Neuronal stem cell (in vitro differentiated cells): ENCODE data around the gene SEZ6L2.
"Not testable (repeated sequence)": the region's sequence is repeated elsewhere in the genome, so short reads cannot be mapped to it uniquely, and the experiment has no call there.

Source experiments
- DNase-seq: peaks from one replicate; pipeline ENCODE4 v3.0.0-alpha.2; 2013; ENCODE audit warnings: low spot score
- H2AFZ ChIP-seq: one replicate; pipeline ENCODE4 v1.6.1; 2013; ENCODE audit warnings: mild to moderate bottlenecking, low read length, inconsistent platforms
- H2AK5ac ChIP-seq: 2 replicates; pipeline ENCODE4 v1.6.1; 2013; ENCODE audit warnings: low read depth, mild to moderate bottlenecking, inconsistent platforms, low read length, moderate library complexity, mixed read lengths
- H2BK120ac ChIP-seq: 2 replicates; pipeline ENCODE4 v1.6.1; 2013; ENCODE audit warnings: low read depth, mild to moderate bottlenecking, inconsistent platforms, low read length, moderate library complexity, mixed read lengths
- H2BK12ac ChIP-seq: one replicate; pipeline ENCODE4 v1.6.1; 2013; ENCODE audit warnings: low read length, inconsistent platforms
- H2BK15ac ChIP-seq: 2 replicates; pipeline ENCODE4 v1.6.1; 2013; ENCODE audit warnings: mild to moderate bottlenecking, low read length, inconsistent platforms, mixed read lengths
- H2BK5ac ChIP-seq: one replicate; pipeline ENCODE4 v1.6.1; 2013; ENCODE audit warnings: inconsistent platforms, mild to moderate bottlenecking, low read length, moderate library complexity
- H3K14ac ChIP-seq: one replicate; pipeline ENCODE4 v1.6.1; 2013; ENCODE audit warnings: low read length, inconsistent platforms
- H3K18ac ChIP-seq: 2 replicates; pipeline ENCODE4 v1.6.1; 2013; ENCODE audit warnings: low read length, inconsistent platforms
- H3K23ac ChIP-seq: 2 replicates; pipeline ENCODE4 v1.6.1; 2013; ENCODE audit warnings: low read depth, mild to moderate bottlenecking, mixed read lengths, low read length, inconsistent platforms; ENCODE audit not compliant: poor library complexity
- H3K27ac ChIP-seq: replicated peaks from 3 replicates; pipeline ENCODE4 v1.5.1; 2013; ENCODE audit warnings: low read length, inconsistent platforms
- H3K27me3 ChIP-seq, 3 experiments: 2 replicates each; pipeline ENCODE4 v1.6.1; 2013; ENCODE audit warnings: low read length in 3 of 3, mild to moderate bottlenecking in 2 of 3, inconsistent platforms in 1 of 3, low read depth in 1 of 3, mixed read lengths in 1 of 3, moderate library complexity in 1 of 3; ENCODE audit not compliant: control insufficient read depth in 3 of 3, insufficient read depth in 3 of 3
- H3K36me3 ChIP-seq, 2 donors: replicated peaks in 1 of 2; 2 replicates each; pipeline ENCODE4 v1.6.1; 2013; ENCODE audit warnings: low read length in 2 of 2; ENCODE audit not compliant: control insufficient read depth in 2 of 2, insufficient read depth in 2 of 2
- H3K4ac ChIP-seq: 2 replicates; pipeline ENCODE4 v1.6.1; 2013; ENCODE audit warnings: inconsistent platforms, mild to moderate bottlenecking, low read length, moderate library complexity
- H3K4me1 ChIP-seq, 2 donors: 1 replicate in 1 of 2; 2 replicates in 1 of 2; pipeline ENCODE4 v1.6.1; 2013; ENCODE audit warnings: low read length in 2 of 2, low read depth in 1 of 2; ENCODE audit not compliant: control insufficient read depth in 2 of 2, insufficient read depth in 1 of 2
- H3K4me2 ChIP-seq: one replicate; pipeline ENCODE4 v1.6.1; 2013; ENCODE audit warnings: mild to moderate bottlenecking, low read length, inconsistent platforms; ENCODE audit not compliant: insufficient read depth, poor library complexity, severe bottlenecking
- H3K4me3 ChIP-seq, 2 donors: 2 replicates each; pipeline ENCODE4 v1.5.1; 2013; ENCODE audit warnings: low read length in 2 of 2, mild to moderate bottlenecking in 2 of 2, inconsistent platforms in 1 of 2, moderate library complexity in 1 of 2
- H3K79me1 ChIP-seq: one replicate; pipeline ENCODE4 v1.6.1; 2013; ENCODE audit warnings: low read depth, mild to moderate bottlenecking, inconsistent platforms, low read length, moderate library complexity
- H3K9ac ChIP-seq: one replicate; pipeline ENCODE4 v1.6.1; 2013; ENCODE audit warnings: mild to moderate bottlenecking, low read depth, low read length, inconsistent platforms; ENCODE audit not compliant: poor library complexity
- H3K9me3 ChIP-seq, 2 donors: replicated peaks in 1 of 2; 2 replicates each; pipeline versions ENCODE3 to v1.6.1; 2013; ENCODE audit warnings: low read length in 2 of 2, mild to moderate bottlenecking in 2 of 2, inconsistent platforms in 1 of 2, low read depth in 1 of 2, mixed read lengths in 1 of 2, moderate library complexity in 1 of 2; ENCODE audit not compliant: control insufficient read depth in 2 of 2, insufficient read depth in 1 of 2
- H4K8ac ChIP-seq: one replicate; pipeline ENCODE4 v1.6.1; 2013; ENCODE audit warnings: low read depth, mild to moderate bottlenecking, inconsistent platforms, low read length, moderate library complexity
- H4K91ac ChIP-seq: one replicate; pipeline ENCODE4 v1.6.1; 2013; ENCODE audit warnings: low read length, low read depth, mild to moderate bottlenecking, inconsistent platforms; ENCODE audit not compliant: poor library complexity
- WGBS, 2 donors: extraction: QIAGEN DNeasy Blood & Tissue Kit; methylation state at CpG; one replicate each; pipeline ENCODE4 v1.1.7; 2013; ENCODE audit warnings: missing lambda C conversion rate in 2 of 2, mixed read lengths in 1 of 2; ENCODE audit not compliant: insufficient read length in 2 of 2, insufficient replicate concordance in 1 of 2; ENCODE audit errors: extremely low coverage in 2 of 2; 5-methylcytosine and 5-hydroxymethylcytosine counted together

Gene SEZ6L2

DNA sequence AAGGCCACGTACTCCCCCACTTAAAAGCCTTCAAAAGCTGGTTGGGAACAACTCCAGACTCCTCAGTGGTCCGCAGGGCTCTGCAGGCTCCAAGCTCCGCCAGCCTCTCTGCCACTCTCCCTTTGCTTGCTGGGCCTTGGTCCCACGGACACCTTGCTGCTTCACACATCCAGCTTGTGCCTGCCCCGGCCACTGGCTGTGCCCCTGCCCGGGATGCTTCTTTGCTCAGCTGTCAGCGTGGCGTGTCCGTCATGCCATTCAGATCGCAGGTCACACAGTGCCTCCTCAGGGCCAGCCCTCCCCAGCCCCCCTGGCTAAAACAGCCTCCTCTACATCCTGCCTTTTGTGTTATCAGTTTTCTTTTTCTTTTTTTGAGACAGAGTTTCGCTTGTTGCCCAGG lies 12.7 kb upstream of the SEZ6L2 start:
- Histone ChIP-seq H3K4me1 (peaks cover 0 to 4% of the 10 kb centered on the region in 2 donors), H3K36me3 (peaks cover 3 to 13% of the 10 kb centered on the region in 2 donors), H2AK5ac (no peak overlapping the region), H2BK120ac (no peak overlapping the region), H3K79me1 (peaks cover 1% of the 10 kb centered on the region), H2BK5ac (peak overlapping the region; percentile 66), H3K4me3 (no peak overlapping the region), H3K9me3 (no peaks in the 10 kb centered on the region), H4K91ac (no peak overlapping the region), H3K14ac (peak overlapping the region; percentile 56), H3K23ac (no peak overlapping the region), H4K8ac (no peak overlapping the region), H3K27me3 (no peaks in the 10 kb centered on the region), H3K4ac (no peak overlapping the region), H3K4me2 (no peak overlapping the region), H3K27ac (no peak overlapping the region), H2BK15ac (no peak overlapping the region), H2AFZ (no peak overlapping the region), H3K9ac (peak overlapping the region; percentile 44), H3K18ac (no peak overlapping the region), H2BK12ac (no peak overlapping the region)
- WGBS, 2 donors: no CpG with 5 or more reads among the region's 11 CpGs
- DNase-seq: no peak

GRCh38 chr16:29911676-29912010 lies 12.3 kb upstream of the SEZ6L2 start:
- H2BK120ac ChIP-seq: no peak overlapping the region
- peaks cover 1% of the 10 kb centered on the region for H3K79me1 ChIP-seq
- H3K4me1 ChIP-seq: peaks cover 0 to 4% of the 10 kb centered on the region in 2 donors
- H4K8ac ChIP-seq: no peak overlapping the region
- H2BK15ac ChIP-seq: no peak overlapping the region
- no peak overlapping the region for H3K4me2 ChIP-seq
- H3K27ac ChIP-seq: no peak overlapping the region
- no peaks in the 10 kb centered on the region for H3K27me3 ChIP-seq
- peaks cover 3 to 11% of the 10 kb centered on the region in 2 donors for H3K36me3 ChIP-seq
- no CpG with 5 or more reads among the region's 15 CpGs for WGBS, 2 donors
- H2AK5ac ChIP-seq: no peak overlapping the region
- H3K14ac ChIP-seq: no peak overlapping the region
- no peak overlapping the region for H2BK12ac ChIP-seq
- no peak overlapping the region for H3K4ac ChIP-seq
- no peak overlapping the region for H3K23ac ChIP-seq
- H3K9ac ChIP-seq: peak overlapping the region; percentile 44
- H2BK5ac ChIP-seq: no peak overlapping the region
- H3K18ac ChIP-seq: no peak overlapping the region
- H3K9me3 ChIP-seq: no peaks in the 10 kb centered on the region
- H4K91ac ChIP-seq: no peak overlapping the region
- H3K4me3 ChIP-seq: no peak overlapping the region
- H2AFZ ChIP-seq: no peak overlapping the region
- DNase-seq: no peak

GRCh38 chr16:29910819-29911675 lies 11.7 kb upstream of the SEZ6L2 start:
- Histone ChIP-seq H3K14ac (no peak overlapping the region), H3K9me3 (no peaks in the 10 kb centered on the region), H3K36me3 (peaks cover 3 to 11% of the 10 kb centered on the region in 2 donors), H4K91ac (no peak overlapping the region), H2AFZ (no peak overlapping the region), H3K4me1 (peaks cover 0 to 4% of the 10 kb centered on the region in 2 donors), H3K4me2 (no peak overlapping the region), H3K4me3 (no peak overlapping the region), H3K23ac (no peak overlapping the region), H4K8ac (no peak overlapping the region), H2BK12ac (no peak overlapping the region), H2AK5ac (no peak overlapping the region), H3K4ac (no peak overlapping the region), H3K79me1 (peaks cover 1% of the 10 kb centered on the region), H2BK15ac (no peak overlapping the region), H2BK5ac (no peak overlapping the region), H3K27ac (no peak overlapping the region), H3K18ac (no peak overlapping the region), H3K27me3 (no peaks in the 10 kb centered on the region), H2BK120ac (no peak overlapping the region), H3K9ac (peak overlapping the region; percentile 44)
- no peak for DNase-seq
- no CpG with 5 or more reads among the region's 20 CpGs for WGBS, 2 donors

- H2AK5ac ChIP-seq, H2BK120ac ChIP-seq, H3K4me1 ChIP-seq, H4K8ac ChIP-seq, DNase-seq, H3K27ac ChIP-seq, H3K4me2 ChIP-seq, H3K9ac ChIP-seq, H3K9me3 ChIP-seq, H3K4ac ChIP-seq, H3K14ac ChIP-seq, H3K23ac ChIP-seq, H4K91ac ChIP-seq, H2AFZ ChIP-seq, H3K36me3 ChIP-seq, H2BK15ac ChIP-seq, H3K4me3 ChIP-seq, H3K79me1 ChIP-seq, H2BK12ac ChIP-seq, H2BK5ac ChIP-seq, H3K18ac ChIP-seq, H3K27me3 ChIP-seq: not testable (repeated sequence)
- WGBS, 2 donors: no CpG with 5 or more reads among the region's 6 CpGs
Observed at GRCh38 chr16:29909851-29910250, 10.5 kb upstream of the SEZ6L2 start.
